GM18858 (cell line): Measurements from ENCODE around the gene RNF150.
A peak's percentile ranks its signal among the peaks of the same experiment; 100 is the strongest.

Experiments
- ATAC-seq: cut with Tn5 transposase; IDR thresholded peaks from one replicate; pipeline ENCODE4 v1.9.1; 2021; ENCODE audit not compliant: unreplicated experiment

The RNF150 gene

DNA sequence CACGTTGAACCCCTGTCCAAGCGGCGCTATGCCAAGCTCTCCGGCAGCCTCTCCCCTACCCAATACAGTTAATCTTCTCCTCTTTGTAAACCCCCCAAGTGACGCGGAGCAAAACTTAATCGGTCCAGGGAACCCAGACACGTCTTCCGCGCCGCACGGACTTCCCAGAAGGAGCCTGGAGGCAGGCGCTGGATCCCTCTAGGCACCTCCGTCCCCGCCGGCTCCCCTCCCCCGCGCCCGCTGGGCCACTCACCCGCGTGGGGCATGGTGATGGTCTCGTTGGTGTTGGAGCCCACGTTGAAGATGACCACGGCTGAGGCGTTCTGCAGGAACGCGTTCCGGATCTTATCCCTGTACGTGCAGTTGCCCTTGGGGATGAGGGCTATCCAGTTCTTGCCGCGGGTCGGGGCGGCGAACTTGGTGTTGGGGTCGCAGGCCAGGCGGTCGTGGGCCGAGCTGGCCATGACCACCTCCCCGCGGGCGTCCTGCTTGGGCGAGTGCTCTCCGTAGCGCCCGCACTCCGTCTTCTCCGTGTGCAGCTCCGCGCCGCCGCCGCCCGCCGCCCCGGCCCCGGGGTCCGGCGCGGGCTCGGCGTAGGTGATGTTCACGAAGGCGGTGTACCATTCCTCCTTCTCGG, 1.1 kb downstream of the RNF150 start:
- ATAC-seq, result no peak

DNA sequence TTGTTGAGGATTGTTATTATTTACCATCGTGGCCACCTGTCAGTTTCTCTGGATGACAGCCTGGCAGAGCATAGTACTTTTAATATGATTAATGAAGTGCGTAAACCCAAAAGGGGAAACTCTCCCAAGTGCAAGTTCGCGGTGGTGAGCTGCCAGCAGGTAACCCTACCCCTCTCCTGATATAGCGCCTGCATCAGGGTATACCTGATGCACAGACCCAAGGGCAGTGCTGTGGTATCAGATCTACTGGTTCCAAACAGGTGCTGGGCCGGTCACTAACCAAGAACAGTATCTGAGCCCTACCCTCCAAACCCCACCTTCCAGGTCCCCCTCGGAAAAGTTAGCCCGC, 1.6 kb downstream of the RNF150 start:
- no peak for ATAC-seq

DNA sequence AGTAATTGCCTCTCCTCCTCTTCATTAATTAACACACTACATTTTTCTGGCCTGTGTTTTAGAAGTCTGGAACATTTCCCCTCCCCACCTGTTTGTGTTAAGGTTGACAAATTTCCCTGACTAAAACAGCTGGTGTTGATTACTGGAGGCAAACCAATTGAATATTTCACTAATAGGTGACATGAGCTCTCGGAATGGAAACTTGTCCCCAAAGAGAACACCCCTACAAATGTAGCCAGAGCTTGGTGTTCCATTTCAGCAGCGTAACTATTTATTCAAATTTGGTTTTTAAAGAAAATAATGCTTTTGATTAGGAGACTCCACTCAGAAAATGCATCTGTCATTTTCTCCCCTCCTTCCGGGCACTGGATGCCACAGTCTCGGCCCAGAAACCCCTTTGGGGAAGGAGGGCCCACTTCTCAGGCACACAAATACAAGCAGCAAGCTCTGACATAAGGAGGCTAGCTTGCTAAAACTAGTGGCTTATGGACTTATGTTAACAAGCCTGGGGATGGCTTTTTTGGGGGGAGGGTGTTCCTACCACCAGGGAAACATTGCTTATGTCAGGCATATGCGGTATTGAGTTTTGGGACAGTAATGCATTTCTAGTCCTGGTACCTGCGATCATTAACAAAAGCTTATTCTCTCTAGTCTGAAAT, 2.2 kb downstream of the RNF150 start:
- no peak for ATAC-seq

DNA sequence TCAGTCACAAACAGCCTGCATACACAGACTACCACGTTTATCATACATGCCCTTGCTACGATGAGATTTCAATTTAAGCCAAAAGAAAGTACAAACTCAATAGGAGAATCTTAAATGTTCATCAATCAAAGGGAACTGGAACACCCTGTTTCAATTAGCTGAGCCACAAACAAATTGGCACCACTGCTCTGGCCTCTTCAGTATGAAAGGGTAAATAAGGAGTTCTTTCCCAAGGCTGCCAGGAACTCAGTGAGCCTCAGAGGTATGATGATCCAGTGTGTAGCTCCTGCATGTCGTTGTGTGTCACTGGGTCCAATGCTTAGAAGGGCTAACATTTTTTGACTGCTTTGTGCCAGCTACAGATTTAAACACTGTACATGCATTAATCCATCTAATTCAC, 5.4 kb downstream of the RNF150 start:
- no peak for ATAC-seq

DNA sequence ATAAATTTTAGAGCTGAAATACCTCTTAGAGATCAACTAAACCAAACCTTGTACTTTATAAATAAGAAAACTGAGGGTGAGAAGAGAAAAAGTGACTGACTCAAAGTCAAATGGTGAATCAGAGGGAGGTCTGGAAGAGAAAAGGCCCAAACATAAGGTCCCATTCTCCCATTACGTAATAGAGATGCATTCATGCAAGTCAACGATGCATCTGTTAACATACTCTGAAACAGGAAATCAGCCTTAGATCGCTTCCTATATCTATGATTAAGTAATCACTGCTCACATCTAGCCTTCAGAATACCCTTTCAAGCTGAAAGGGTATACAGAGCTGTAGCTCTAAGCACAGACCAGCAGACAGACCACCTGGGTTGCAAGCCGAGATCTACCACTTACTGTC, 6.5 kb downstream of the RNF150 start:
- ATAC-seq, result no peak

DNA sequence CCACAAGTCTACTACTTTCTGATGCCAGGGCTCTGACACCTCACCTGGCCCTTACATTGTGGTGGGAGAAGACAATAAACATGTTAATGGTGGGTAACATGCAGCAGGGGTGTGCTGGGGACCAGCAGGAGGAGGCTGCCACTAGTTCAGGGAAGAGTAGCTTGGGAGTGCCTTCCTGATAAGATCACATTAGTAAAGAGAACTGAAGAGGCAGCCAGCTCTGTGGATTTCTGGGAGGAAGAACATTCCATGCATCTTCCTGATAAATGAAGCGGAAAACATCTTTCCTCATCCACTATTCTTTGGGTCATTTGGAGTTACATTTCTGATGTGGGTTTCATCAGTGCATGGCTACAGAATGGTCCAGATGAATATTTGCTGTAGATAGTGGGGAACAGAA, 9.0 kb downstream of the RNF150 start:
- ATAC-seq, result no peak

DNA sequence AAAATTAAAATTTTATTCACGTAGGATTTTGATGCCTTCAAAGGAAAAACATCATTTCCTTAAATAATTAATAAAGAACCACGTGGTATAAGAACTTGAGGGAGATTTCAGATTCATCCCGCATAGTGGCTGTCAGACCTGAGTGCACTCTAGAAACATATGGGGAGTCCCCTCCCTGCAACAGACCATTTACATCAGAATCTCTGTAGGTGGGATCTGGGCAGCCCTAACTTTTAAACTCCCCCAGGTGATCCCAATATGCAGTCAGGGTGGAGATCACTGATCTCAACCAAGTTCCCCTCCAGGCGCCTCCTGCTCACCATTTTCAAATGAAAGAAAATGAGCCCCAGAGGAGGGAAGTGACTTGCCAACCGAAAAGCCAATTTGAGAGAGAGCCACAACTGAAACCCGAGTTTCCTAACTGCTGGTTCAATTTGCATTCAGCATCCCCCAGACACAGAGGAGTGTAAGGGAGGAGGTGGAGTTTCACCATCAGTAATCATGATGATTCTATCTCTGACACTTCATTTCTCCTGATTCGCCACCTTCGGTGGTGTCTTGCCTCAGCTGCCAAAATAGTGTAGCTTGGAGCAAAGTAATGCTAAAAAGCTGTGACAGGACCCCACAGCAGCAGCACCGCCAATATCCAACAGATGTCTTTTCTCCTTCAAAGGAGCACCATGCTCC, 11.4 kb downstream of the RNF150 start:
- ATAC-seq, result peak; percentile 24

DNA sequence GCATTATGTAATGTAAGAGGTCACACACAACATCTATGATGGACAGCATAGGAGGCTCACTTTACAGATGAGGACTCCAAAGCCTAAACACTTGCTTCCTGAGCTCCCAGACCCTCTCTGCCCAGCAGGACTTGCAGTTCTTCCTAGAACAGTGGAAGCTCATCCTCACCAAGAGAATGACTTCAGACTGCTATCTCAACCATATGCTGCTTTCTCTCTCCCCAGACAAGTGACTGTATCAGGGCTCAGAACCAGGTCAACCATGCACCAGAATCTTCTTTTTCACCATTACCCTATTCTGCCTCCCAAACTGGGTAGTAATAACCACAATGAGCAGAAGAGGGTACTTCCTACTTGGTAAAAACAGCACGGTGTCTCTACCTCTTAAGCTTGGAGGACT, 12.2 kb downstream of the RNF150 start:
- no peak for ATAC-seq

DNA sequence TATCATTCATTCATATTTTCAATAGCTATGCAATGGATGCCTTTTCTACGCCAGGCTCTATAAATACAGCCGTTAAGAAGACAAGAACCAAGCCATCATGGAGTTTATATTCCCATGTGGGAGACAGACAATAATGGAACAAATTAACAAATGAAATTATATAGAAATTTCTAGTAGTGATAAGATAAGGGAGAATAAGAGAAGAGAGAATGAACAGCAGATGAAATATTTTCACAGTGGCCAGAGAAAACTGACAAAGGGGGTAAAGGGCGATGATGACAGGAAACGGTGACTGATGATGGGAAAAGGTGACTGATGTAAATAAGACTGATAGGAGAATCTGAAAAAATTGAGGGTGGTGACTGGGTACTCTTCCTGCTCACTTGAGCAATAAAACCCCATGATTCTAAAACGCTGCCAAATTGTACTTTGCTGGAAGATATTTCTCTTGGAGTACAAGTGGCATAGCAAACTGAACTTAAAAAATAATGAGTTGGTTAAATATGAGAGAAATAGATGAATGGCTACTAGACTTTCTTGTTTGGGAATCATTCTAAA, 13.2 kb downstream of the RNF150 start:
- no peak for ATAC-seq

DNA sequence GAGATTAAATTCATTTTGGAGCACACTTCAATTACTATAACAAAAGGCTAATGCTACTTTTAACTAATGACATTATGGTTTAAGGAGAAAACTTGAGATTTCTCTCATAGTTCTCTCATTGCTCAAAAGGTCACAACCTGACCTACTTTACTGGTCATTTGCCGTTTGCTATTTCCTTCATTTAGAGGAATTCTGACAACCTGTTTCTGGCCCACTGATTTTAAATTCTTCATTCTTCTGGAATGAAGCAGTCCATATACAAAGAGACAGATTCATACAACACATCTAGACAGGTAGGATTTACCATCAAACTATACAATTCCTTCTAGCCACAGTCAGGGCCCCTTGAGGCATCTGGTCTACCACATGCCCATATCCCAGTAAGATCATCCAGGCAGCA, 14.2 kb downstream of the RNF150 start:
- no peak for ATAC-seq

DNA sequence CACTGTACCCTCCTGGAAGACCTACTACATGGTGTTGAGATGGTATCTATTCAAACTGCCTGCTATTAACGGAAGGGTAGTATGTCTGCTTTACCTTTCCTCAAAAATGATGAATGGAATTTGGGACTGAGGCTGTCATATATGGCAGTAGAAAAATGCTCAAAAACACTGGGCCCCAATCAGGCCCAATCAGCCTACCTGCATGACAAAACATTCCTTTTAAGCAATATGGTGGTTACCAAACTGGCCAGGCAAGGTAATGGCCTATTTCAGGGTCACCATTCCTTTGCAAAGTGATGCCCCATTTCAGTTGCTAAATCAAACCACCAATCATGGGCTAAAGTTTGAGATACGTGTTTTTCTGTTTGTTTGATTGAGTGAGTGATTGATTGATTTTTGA, 14.9 kb downstream of the RNF150 start:
- ATAC-seq, result no peak

DNA sequence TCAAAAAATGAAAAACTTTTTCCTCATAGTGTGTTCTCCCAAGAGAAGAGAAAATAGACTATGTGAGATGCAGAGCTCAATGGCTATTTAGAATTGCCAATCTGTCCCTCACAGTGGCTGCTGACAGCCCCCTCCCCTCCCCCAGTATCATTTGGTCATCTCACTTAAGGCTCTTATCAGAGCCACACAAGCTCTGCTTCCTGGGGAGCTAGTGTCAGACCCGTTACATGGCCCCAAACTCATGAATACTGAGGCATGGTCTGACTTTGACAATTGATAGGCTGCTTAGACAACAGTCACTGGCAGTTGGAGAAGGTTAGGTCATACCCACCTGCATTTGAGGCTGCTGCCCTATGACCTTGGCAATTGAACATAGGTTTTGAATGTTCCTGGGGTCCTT, 15.3 kb downstream of the RNF150 start:
- ATAC-seq, result no peak

DNA sequence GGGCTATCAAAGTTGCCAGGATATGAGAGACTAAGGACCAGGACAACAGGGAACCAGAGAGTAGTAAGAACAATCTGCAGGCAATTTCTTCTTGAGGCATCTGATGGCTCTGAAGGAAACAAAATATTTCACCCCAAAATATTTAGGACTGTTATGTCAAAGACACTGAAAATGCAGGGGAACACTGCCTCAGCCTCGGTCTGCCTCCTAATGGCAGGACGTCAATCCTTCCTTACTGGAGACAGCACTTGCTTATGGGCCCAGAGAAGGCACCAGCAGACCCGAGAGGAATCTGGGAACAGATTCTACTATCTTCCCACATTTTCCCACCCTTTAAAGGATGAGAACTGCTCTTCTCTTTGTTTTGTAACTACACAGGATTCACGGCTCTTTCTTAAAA, 23.3 kb downstream of the RNF150 start:
- ATAC-seq, result no peak

DNA sequence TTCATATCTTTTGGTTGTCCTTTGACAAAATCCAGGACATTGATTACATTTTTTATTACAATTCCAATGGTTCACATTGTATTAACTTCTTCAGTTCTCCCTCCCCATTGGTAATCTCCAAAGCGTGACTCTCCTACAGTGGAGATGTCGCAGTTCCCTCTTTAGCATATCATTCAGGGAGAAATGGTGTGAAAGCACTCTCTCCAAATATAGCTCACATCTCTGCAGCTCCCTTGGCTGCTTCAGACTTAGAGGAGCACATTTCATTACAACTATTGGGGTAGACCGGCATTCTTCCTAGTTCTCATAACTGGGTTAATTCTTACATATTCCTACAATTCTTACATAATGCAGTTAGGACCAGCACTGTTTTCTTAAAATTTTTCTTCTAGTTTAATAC, 25.3 kb downstream of the RNF150 start:
- no peak for ATAC-seq

DNA sequence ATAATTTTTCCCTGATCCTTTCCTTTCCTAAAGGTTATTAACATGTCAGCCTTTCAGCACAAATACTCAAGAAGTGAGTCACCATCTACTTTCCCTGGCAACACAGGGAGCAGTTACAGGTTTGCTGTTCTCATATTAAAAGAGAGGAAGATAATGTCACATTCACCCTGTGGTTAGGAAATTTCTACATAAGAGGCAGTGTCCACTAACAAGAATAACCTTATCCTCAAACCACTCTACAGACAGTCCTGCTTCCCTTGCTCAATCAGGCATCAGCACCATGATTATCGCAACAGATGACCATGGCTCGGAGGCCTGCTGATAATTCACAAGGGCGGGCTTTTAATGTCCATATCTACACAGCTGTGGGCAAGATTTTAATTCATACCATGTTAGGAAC, 30.9 kb downstream of the RNF150 start:
- ATAC-seq, result no peak

DNA sequence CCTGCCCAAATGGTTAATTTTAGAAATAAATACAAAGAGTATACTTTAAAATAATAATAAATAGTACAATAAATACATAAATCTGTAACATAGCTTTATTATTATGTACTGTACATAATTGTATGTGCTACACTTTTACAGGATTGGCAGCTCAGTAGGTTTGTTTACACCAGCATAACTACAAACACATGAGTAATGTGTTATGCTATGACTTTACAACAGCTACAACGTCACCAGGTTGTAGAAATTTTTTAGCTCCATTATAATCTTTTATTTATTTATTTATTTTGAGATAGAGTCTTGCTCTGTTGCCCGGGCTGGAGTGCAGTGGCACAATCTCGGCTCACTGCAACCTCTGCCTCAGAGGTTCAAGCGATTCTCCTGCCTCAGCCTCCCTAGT, 31.8 kb downstream of the RNF150 start:
- ATAC-seq, result no peak

DNA sequence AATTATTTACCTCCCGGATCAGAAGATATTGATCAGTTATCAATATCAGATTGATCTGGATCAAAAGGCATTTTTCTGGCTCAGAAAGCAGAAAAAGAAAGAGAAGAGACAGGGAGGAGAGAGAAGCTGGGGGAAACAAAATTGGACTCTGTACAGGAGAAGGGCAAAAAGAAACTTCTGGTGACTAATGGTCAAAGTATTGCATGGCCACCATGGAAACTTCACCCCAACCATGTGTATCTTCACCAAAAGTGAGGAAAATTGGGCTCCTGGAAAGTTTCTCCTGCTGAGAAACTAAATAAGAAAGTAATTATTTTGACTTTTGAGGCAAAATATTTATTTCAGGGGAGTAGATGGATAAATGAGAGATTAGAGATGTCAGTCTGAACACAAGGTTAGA, 33.9 kb downstream of the RNF150 start:
- no peak for ATAC-seq

DNA sequence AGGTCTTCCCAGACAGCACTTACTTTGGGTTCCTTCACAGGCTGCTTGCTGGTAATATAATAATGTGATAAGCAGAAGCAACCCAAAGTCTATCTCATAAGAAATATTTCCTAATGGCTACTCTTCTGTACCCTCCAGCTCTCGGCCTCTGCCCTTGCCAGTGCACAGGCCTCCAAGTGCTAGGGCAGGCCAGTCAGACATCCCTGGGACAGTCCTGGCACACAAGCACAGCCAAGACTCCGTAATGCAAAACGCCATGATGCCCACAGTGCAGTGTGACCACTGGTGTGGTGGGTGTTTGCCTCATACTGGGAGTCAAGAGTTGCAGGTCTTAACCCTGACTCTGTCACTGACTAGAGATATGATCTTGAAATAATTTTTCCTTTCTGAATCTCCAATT, 35.1 kb downstream of the RNF150 start:
- no peak for ATAC-seq

DNA sequence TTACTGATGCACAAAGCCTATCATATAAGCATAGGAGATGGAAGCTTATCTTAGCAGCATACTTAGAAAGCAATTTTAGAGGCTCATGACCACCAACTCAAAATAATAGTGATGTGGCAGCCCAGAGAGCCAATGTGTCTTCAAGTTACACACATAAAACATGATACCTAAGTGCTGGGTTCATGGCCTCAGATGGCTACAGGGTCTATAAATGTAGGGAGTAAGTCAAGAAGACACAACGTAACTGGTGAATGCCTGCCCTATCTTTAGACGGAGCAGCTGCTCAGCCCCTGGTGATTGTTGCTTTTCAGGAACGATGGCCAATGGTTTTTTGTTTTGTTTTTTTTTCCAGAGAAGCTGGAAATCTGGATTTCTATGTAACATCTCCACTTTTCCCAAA, 42.8 kb downstream of the RNF150 start:
- no peak for ATAC-seq

DNA sequence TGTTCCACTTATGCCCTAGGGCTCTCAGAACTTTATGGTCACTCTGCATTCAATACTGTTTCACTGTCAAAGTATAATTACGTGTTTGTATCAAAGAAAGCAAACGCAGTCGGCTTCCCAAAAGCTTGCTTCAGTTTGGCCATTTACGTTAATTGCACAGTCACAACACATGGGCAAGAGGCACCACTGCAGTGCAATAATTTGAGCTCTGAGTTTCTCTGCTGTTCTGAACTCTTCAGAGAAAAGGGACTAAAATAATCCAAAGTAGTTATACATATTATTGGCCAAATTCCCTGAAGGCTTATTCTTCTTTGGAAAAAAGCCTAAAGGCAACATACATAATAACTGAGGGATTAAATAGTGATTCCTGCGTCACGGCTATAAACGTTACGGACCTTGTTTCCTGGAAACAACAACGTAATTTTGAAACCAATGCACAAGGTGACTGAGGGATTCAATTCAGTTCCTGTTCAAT, 51.3 kb downstream of the RNF150 start:
- no peak for ATAC-seq

DNA sequence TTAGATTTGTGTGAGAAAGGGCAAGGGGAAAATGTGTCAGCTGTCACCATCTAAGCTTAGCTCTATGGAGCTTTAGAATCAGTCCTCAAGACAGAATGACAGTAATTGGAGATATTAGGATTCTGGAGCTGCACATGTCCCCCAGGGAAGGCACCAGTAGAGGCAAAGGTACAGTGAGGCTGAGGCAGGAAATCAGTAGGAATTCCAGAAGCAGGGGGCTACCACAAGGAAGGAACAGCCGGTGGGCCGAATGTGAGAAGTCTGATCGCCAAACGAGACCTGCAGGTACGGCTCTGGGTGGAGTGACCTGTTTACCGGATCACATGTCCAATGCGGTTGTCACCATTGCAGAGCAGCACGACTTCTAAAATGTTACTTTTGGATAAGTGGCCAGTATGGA, 52.6 kb downstream of the RNF150 start:
- no peak for ATAC-seq

DNA sequence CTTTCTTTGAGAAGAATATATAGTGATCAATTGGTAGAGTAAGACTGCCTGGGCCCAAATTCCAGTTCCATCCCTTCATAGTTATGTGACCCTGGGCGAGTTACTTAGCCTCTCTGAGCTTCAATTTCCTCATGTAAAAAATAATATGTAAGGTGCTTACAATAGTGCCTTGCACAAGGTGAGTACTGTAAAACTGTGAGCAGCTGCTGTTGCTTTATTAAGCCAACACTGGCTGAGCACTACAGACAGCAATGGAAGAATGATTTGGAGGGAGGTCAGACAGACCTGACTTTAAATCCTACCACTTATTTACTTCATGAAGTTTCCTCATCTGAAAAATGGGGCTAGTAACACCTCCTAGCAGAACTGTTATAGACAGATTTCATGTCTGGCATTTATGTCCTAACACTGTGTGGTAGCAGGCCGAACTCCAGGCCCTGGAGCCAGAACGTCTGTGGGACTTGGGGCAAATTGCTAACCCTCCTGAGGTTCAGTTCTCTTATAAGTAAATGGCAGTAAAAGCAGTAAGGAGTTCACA, 53.8 kb downstream of the RNF150 start:
- no peak for ATAC-seq
